Activated CD8-positive, alpha-beta memory T cell treated with anti-CD3 and anti-CD28 coated beads for 36 hours (primary cell): Measurements from ENCODE around the gene OLFM1. TPM values are rescaled to one million over a fixed set of nuclear protein-coding genes. Genes with fewer than 3 reads are reported as not detected.
"Not testable (repeated sequence)": the region's sequence is repeated elsewhere in the genome, so short reads cannot be mapped to it uniquely, and the experiment has no call there.

Source experiments
- CTCF ChIA-PET: fragments of 350-600 bp; sonication (Branson Sonifier 250); formaldehyde crosslinking; loops from one replicate; lab custom pipeline; 2021; ENCODE audit warnings: antibody characterized with exemption; lab: Charles Lee
- POLR2A ChIA-PET: fragments of 350-600 bp; sonication (Branson Sonifier 250); formaldehyde crosslinking; loops from one replicate; lab custom pipeline; 2021; ENCODE audit warnings: antibody characterized with exemption; lab: Charles Lee
- total RNA-seq, 2 experiments: library from RNA; stranded (reverse); gene quantifications; one replicate each; pipeline ENCODE4 v1.2.3, GENCODE V29; 2021

OLFM1 gene
- total RNA-seq, 2 experiments from 2014 or later: not detected

- CTCF ChIA-PET: no interaction called here
- POLR2A ChIA-PET: no interaction called here
Measured at GRCh38 chr9:135141183-135141774, 53.8 kb downstream of the OLFM1 start.

DNA sequence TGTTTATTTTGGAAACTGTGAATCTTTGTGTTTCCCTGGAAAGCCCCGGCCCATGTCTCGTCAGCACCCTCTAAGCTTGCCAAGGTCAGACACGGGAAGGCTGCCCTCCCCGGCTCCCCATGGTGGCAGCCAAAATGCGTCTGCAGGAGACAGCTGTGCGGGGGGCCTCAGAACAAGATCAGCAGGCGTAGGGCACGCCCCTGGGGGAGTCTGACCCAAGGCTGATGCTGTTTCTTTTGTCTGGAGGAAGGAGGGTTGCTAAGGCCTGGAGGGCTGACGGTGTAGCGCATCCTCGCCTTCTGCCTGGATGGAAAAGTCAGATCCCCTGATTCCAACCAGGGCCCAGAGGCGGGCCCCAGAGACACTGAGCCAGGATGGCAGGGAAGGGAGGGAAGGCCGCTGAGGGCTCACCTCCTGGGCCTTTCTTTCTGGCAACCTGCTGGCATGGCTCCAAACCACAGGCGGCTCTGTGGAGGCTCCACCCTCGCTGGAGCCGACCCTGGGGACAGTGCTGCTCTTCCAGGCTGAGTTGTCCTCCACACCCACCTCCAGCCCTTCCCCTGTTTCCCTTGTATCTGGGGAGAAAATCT lies 57.2 kb downstream of the OLFM1 start:
- ChIA-PET CTCF (no interaction called here), POLR2A (no interaction called here)

DNA sequence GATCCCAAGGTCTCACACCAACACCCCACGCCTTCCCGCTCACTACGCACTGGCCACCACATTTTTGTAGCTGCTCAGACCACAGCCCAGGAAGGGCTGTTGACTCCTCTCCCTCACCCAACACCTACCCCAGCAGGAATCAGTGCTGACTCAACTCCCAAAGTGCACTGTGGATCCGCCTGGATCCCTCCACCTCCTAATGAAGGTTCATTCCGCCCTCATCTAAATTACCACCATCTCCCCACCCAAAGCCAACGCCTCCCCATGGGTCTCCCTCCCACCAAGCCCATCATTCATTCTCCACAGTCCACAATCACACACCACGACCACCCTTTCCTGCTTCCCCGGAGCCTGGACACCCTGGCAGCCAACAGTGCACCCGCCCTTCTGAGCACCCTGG lies 57.8 kb downstream of the OLFM1 start:
- ChIA-PET POLR2A (no interaction called here), CTCF (no interaction called here)

GRCh38 chr9:135146241-135146640 lies 58.8 kb downstream of the OLFM1 start:
- ChIA-PET POLR2A (no interaction called here), CTCF (no interaction called here)

DNA sequence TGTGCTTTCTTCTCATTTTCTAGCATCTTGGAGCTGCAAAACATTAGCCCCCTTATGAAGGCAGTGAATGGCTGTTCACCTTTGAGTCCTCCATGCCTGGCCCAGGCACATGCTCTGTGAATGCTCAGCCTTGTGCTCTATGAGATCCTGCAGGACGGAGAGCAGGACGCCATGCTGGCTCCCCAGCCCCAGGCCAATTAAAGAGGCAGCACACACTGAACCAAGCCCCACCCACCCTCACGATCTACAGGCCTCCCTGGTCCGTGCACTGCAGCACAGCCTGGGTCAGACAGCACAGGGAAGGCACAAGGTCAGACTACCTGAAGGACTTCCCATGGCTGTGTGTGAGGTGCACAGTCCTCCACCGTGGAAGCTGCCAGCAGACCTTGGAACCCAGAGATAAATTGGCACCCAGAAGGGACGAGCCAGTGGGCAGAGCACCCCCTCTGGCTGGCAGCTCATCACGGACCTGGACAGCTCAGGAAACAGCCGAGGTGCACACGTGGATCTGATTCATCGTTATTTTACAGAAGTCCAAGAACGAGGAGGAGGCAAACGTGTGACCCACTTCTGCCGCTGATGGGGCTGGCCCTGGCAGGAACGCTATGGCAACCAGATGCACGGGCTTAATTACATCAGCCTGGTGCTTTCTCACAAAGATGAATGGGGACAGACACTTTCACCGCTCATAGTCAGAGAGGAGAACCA lies 59.5 kb downstream of the OLFM1 start:
- ChIA-PET POLR2A (no interaction called here), CTCF (no interaction called here)

GRCh38 chr9:135147474-135147805 lies 60.0 kb downstream of the OLFM1 start:
- CTCF ChIA-PET: no interaction called here
- POLR2A ChIA-PET: no interaction called here

GRCh38 chr9:135147938-135148337 lies 60.5 kb downstream of the OLFM1 start:
- POLR2A ChIA-PET: no interaction called here
- CTCF ChIA-PET: no interaction called here

DNA sequence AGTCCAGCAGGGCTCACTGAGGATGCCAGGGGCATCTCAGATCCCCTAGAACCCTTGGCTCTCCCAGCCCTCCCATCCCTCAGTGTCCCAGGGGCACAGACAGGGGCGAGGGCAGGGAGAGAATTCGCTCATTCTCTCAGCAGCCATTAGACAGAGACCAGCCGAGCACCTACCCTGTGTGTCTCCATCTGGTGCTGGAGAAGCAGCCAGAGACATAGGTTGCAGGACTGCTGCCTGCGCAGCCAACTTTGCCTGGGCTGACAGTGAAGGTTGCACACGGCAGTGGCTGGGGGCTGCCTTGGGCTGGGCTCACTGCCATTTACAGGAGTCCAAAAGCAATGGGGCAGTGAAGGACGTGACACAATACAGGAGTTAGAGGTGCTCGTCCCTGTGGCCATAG lies 60.9 kb downstream of the OLFM1 start:
- ChIA-PET CTCF (no interaction called here), POLR2A (no interaction called here)

DNA sequence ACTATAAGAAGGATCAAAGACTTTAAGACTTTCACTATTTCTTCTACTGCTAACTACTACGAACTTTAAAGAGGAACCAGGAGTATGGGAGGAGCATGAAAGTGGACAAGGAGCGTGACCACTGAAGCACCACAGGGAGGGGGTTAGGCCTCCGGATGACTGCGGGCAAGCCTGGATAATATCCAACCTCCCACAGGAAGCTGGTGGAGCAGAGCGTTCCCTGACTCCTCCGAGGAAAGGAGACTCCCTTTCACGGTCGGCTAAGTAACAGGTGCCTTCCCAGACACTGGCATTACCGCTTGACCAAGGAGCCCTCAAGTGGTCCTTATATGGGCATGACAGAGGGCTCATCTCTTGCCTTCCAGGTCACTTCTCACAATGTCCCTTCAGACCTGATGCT lies 62.4 kb downstream of the OLFM1 start:
- POLR2A ChIA-PET, CTCF ChIA-PET: not testable (repeated sequence)

GRCh38 chr9:135150981-135151380 lies 63.5 kb downstream of the OLFM1 start:
- CTCF ChIA-PET: no interaction called here
- POLR2A ChIA-PET: no interaction called here

DNA sequence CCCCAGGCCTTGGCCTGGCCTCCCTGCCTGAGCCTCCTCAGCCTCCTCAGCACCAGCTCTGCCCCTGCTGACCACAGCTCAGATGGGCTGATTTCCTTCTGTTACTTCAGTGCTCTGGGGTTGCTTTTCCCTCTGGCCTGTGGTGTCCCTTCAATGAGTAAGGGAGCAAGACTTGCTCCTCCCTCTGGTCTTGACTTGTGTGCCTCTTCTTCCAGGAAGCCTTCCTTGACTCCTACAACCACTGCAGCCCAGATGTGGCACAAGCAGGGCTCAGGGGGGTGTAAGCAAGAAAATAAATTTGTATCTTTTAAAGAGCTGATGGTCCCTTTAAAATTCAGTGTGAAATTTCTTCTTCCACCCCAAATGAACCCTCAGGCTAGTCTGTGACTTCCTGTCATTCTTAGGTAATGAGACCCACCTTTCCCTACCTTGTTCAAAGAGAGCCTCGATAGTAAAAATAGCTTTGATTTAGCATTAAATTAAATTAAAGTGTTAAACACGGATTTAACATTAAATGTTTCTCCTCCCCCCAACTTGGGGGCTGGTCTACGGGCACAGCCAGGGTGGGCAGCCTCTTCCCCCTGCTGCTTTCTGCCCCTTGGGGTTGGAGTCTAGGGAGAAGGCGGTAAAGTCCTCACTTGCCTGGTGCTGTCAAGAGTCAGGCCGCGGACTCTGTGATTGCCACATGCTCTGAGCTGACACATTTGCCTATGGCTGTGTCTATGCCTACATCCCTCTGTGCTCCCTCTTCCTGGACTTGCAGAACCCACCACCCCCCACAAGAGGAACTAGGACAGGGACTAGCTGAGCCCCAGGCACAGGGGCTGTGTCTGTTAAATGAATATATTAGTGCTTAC lies 64.5 kb downstream of the OLFM1 start:
- POLR2A ChIA-PET: no interaction called here
- CTCF ChIA-PET: no interaction called here

DNA sequence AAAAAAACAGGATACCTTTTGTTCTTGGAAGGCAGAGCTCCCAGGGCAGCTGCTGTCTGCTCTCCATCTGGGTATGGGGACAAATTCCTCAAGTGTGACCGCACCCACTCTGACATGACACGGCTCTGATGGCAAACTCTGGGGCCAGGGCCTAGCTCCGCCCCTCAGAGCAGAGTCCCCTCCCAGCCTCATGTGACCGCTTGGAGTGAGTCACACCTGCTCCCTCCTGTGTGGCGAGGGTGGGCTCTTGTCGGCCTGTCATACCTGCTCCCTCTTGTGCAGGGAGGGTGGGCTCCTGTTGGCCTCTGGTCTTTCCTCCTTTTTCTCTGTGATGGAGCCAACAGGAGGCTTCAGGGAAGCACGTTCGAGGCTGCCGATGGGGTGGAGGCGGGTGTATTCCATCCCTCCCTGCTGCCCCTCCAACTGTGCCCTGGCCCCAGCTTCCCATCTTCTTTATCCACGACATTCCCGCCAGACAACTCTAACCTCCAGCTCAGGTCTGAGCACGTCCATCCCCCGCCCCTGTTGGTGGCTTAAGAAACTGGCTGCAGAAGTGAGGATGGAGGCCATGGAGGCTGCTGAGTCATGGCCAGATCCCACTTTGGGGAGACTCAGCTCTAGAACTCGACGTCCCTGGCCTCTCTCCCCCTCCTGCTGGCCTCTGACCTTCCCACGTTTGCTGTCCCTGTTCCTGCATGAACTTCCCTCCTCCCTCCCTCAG lies 65.3 kb downstream of the OLFM1 start:
- POLR2A ChIA-PET: no interaction called here
- CTCF ChIA-PET: no interaction called here

DNA sequence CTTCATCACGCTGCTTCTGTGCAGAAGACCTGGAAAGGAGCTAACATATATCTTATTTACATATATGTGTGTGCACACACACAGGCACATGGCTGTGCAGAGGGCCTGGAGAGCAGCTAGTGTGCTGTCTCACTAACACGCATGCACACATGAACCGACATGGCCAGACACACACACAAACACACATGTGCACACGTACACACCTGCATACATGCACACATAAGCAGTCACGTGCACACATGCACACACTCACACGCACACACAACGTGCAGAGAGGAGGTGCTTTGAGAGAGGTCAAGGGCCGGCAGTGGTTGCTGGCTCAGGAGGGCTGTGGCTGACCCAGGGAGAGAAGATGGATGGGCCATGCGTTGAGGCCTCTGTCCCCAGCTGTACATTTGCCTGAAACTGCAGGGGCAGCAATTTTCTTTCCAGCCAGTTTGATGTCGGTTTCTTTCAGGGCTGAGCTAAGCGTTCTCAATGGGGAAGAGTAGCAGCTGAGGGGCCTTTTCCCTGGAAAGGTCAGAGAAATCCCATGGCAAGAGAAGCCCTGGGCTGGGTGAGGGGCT lies 66.7 kb downstream of the OLFM1 start:
- POLR2A ChIA-PET: no interaction called here
- CTCF ChIA-PET: no interaction called here

DNA sequence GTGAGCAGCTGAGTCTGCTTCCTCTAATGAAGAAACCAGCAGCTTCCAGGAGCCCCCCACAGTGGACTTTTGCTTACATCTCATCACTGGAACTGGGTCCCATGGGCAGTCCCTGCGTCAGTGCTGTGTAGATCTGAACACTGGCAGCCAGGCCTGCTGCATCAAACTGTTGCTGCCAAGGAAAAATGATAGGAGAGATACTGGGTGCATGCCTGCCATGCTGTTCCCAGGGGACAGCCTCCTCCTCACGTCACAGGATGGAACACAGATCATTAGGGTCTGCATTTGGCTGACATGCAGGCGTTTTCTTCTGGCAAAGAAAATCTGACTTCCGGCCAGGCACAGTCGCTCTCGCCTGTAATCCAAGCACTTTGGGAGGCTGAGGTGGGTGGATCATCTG lies 67.9 kb downstream of the OLFM1 start:
- CTCF ChIA-PET: no interaction called here

GRCh38 chr9:135156525-135157510 lies 69.3 kb downstream of the OLFM1 start:
- CTCF ChIA-PET: no interaction called here
- POLR2A ChIA-PET: no interaction called here

More for the DNA sequence above, 67.9 kb downstream of the OLFM1 start:
- POLR2A ChIA-PET: no interaction called here

GRCh38 chr9:135157856-135158563 lies 70.5 kb downstream of the OLFM1 start:
- ChIA-PET POLR2A (no interaction called here), CTCF (no interaction called here)

DNA sequence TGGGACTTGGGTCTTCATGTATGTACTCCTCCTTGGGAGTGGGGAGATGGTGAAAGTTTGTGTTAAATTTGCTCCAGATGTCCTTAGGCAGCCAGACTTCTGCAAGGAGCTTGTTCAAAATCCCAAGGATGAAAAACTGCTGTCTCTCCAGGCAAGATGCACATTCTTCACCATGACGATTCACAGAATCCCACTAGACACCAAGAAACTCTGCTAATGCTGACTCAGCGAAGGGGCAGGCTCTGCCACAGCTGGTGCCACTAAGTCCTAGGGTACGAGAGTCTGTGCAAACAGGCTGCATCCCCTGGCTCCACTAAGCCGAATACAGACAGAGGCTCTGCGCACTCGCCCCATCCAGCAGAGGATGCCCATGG lies 71.1 kb downstream of the OLFM1 start:
- POLR2A ChIA-PET: no interaction called here
- CTCF ChIA-PET: no interaction called here

DNA sequence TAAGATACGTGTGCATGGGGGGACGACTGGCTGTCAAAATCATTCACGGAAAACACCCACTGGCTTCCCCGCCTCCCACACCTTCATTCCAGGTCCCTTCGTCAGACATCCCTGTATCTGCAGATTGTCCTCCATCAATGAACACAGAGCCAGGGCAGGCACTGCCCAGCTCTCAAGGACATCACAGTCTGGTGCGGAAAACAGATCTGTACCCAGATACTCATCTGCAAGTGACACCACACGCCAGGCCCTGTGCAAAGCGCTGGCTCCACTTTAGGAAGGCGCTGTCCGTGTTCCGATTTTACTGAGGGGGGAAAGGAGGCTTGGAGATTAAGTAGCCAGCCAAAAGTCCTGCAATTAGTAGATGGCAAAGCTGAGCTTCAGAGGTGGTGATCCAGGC lies 72.3 kb downstream of the OLFM1 start:
- ChIA-PET POLR2A (no interaction called here), CTCF (no interaction called here)
